ENCODE data around the gene C2orf74. TPM values are rescaled to one million over a fixed set of nuclear protein-coding genes. Genes with fewer than 3 reads are reported as not detected.
"Not testable (repeated sequence)": the region's sequence is repeated elsewhere in the genome, so short reads cannot be mapped to it uniquely, and the experiment has no call there.

C2orf74 gene
- total and polyA plus RNA-seq, 8 donors, result 5.0 to 26.5 (median 14.0) TPM

DNA sequence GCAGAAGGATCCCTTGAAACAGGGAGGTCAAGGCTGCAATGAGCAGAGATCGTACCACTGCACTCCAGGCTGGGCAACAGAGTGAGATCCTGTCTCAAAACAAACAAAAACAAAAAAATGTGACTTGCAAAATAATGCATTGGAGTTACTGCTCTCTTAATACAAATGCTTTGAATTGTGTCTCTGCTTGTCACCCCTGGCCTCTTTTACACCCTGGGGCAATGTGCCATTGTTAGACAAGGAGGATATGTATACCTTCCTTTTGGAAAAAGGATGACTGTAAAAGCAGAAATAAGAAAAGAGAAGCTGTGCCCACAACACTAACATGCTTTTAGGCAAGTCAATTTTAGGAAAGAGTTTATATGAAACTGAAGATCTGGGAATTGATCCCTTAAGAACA lies 20.8 kb upstream of the C2orf74 start:
- H3K9me3 ChIP-seq, result no peaks in the 10 kb centered on the region
- H3K36me3 ChIP-seq, result no peaks in the 10 kb centered on the region
- H3K4me1 ChIP-seq, result peaks cover 0 to 13% of the 10 kb centered on the region in 2 donors
- H3K27ac ChIP-seq, result no peak overlapping the region
- TF ChIP-seq, protein P1, sequence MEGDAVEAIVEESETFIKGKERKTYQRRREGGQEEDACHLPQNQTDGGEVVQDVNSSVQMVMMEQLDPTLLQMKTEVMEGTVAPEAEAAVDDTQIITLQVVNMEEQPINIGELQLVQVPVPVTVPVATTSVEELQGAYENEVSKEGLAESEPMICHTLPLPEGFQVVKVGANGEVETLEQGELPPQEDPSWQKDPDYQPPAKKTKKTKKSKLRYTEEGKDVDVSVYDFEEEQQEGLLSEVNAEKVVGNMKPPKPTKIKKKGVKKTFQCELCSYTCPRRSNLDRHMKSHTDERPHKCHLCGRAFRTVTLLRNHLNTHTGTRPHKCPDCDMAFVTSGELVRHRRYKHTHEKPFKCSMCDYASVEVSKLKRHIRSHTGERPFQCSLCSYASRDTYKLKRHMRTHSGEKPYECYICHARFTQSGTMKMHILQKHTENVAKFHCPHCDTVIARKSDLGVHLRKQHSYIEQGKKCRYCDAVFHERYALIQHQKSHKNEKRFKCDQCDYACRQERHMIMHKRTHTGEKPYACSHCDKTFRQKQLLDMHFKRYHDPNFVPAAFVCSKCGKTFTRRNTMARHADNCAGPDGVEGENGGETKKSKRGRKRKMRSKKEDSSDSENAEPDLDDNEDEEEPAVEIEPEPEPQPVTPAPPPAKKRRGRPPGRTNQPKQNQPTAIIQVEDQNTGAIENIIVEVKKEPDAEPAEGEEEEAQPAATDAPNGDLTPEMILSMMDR (IDR thresholded peaks at IDR 0.05), result no peak
- no peak for DNase-seq
- no peaks in the 10 kb centered on the region for H3K27me3 ChIP-seq
- intact Hi-C loops (cut with DNase I), result no loop called here
- no peak overlapping the region for H3K4me3 ChIP-seq
- ATAC-seq, result no peak

DNA sequence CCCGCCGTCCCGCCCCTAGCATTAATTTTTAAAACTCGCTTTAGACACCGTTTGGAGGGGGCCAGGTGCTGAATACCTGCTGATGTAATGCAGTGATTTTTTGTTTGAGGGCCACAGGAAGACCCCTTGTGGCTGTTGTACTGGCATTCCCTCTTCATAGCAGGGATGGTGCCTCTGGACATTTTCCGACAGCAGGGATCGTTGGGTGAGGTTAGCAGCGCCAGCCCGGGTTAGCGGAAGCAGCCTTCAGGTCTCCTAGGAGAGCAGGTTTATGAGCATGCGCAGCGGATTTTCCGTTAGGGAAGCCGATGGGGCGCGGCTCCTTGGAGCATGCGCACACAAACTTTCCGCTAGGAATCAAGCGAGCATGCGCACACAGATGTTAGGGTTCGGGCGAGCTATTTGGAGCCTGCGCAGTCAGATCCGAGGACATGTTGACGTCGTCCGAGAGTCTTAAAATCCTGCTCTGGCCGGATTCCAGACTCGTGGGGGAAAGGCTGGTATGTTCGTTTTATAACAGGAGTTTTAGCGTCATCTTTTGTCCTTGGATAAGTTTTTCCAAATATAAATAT lies 17.2 kb upstream of the C2orf74 start:
- ATAC-seq (peak; percentile 98), DNase-seq (peak; percentile 94 to 99 (median 98))
- peaks cover 0 to 16% of the 10 kb centered on the region in 2 donors for H3K36me3 ChIP-seq
- H3K27ac ChIP-seq, result peak overlapping the region; percentile 73 to 80
- intact Hi-C loops (cut with DNase I), result no loop called here
- H3K9me3 ChIP-seq, result no peaks in the 10 kb centered on the region
- peak overlapping the region; percentile 45 to 59 for H3K4me3 ChIP-seq
- peaks cover 0 to 13% of the 10 kb centered on the region in 2 donors for H3K4me1 ChIP-seq
- no peaks in the 10 kb centered on the region for H3K27me3 ChIP-seq
- TF ChIP-seq, protein P1 (IDR thresholded peaks at IDR 0.05), result no peak

DNA sequence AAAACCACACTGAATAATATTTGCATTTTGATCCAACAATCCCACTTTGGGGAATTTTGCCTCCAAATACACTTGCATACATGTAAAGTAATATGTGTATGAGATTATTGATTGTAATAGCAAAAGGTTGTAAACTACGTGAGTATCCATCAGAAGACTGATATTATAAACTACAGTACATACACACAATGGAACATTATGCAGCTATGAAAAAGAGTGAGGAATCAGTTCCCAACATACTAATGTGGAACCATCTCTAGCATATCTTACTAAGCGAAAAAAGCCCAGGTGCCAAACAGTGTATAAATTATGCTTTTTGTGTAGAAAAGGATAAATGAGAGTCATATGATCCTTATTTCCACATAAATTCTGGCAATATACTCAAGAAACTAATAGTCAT lies 16.0 kb upstream of the C2orf74 start:
- intact Hi-C loops (cut with DNase I), result no loop called here
- TF ChIP-seq, protein P1 (IDR thresholded peaks at IDR 0.05), result no peak
- no peak for ATAC-seq
- H3K27me3 ChIP-seq, result no peaks in the 10 kb centered on the region
- peaks cover 0 to 13% of the 10 kb centered on the region in 2 donors for H3K4me1 ChIP-seq
- no peaks in the 10 kb centered on the region for H3K9me3 ChIP-seq
- H3K36me3 ChIP-seq, result peaks cover 0 to 22% of the 10 kb centered on the region in 2 donors
- DNase-seq, result no peak
- H3K27ac ChIP-seq, result no peak overlapping the region
- H3K4me3 ChIP-seq, result no peak overlapping the region

DNA sequence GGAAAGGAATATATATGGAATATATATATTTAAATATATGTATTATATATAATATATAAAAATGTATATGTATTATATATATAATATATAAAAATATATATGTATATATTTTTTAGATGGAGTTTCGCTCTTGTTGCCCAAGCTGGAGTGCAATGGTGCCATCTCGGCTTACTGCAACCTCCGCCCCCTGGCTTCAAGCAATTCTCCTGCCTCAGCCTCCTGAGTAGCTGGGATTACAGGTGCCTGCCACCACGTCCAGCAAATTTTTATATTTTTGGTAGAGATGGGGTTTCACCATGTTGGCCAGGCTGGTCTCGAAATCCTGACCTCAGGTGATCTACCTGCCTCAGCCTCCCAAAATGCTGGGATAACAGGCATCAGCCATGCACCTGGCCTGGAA lies 13.9 kb upstream of the C2orf74 start:
- intact Hi-C loops (cut with DNase I); H3K9me3 ChIP-seq; H3K4me3 ChIP-seq; ATAC-seq; H3K27me3 ChIP-seq; H3K27ac ChIP-seq; DNase-seq: not testable (repeated sequence)
- Histone ChIP-seq H3K4me1 (peaks cover 0 to 13% of the 10 kb centered on the region in 2 donors), H3K36me3 (peaks cover 0 to 31% of the 10 kb centered on the region in 2 donors)

DNA sequence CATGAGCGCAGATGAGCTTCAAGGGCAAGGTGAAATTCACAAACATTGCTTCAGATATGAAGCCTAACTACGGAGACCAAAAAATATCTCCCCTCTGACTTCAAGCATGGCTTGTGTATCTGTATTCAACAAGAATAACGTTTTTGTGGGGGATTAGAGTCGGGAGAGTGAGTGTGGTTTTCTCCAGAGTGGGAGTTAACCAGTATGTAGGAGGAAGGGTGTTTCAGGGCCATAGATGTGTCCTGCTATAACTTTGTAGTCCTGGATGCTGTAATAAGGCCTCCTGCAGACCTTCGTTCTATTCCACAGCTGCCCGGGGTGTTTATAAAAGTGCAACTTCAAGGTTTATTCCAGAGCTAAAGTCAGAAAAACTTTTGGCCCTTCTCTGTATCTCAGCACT lies 12.9 kb upstream of the C2orf74 start:
- H3K36me3 ChIP-seq, result peaks cover 0 to 31% of the 10 kb centered on the region in 2 donors
- H3K27me3 ChIP-seq, result no peaks in the 10 kb centered on the region
- H3K9me3 ChIP-seq, result no peaks in the 10 kb centered on the region
- peaks cover 0 to 12% of the 10 kb centered on the region in 2 donors for H3K4me1 ChIP-seq
- TF ChIP-seq, protein P1 (IDR thresholded peaks at IDR 0.05), result no peak
- H3K4me3 ChIP-seq, result no peak overlapping the region
- ATAC-seq (no peak), DNase-seq (no peak)
- H3K27ac ChIP-seq, result no peak overlapping the region
- intact Hi-C loops (cut with DNase I), result no loop called here

DNA sequence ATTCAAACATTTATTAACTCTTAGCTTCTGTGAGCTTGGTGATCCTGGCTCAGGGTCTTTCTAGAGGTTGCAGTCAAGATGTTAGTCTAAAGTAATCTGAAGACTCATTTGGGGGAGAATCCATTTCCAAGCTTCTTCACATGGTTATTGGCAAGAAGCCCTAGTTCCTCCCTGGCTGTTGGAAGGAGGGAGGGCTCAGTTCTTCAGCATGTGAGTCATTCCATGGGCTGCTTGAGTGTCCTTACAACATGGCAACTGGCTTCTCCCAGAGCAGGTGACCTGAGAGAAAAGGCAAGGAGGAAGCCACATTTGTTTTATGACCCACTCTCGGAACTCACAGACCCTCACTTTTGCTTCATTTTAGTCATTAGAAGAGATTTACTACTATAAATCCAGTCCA lies 10.6 kb upstream of the C2orf74 start:
- no peaks in the 10 kb centered on the region for H3K9me3 ChIP-seq
- intact Hi-C loops (cut with DNase I), result no loop called here

More for the DNA sequence above, 10.6 kb upstream of the C2orf74 start:
- DNase-seq (no peak), ATAC-seq (peak; percentile 47)
- H3K27ac ChIP-seq, result no peak overlapping the region
- no peaks in the 10 kb centered on the region for H3K4me1 ChIP-seq
- TF ChIP-seq, protein P1 (IDR thresholded peaks at IDR 0.05), result no peak
- H3K27me3 ChIP-seq, result no peaks in the 10 kb centered on the region
- no peak overlapping the region for H3K4me3 ChIP-seq
- H3K36me3 ChIP-seq, result peaks cover 0 to 31% of the 10 kb centered on the region in 2 donors

All from left lung (tissue), 10 donors.